Loucy (cell line): ENCODE measurements around the gene ZNF138.

Experiments
- H2AFZ ChIP-seq: fragments of 200-600 bp; sonication (generic); 2 replicates; pipeline ENCODE4 v1.6.0; 2016; ENCODE audit warnings: antibody characterized with exemption, mild to moderate bottlenecking, low read length, moderate library complexity
- H3F3A ChIP-seq: fragments of 200-600 bp; 2 replicates; pipeline ENCODE4 v1.6.0; 2016; ENCODE audit warnings: antibody characterized with exemption, low read depth, mild to moderate bottlenecking
- H3K27me3 ChIP-seq: fragments of 200-600 bp; sonication (generic); 2 replicates; pipeline ENCODE4 v1.6.1; 2014; ENCODE audit warnings: low read length, mild to moderate bottlenecking; ENCODE audit not compliant: insufficient read depth, poor library complexity, severe bottlenecking
- H3K36me3 ChIP-seq: fragments of 200-600 bp; sonication (generic); 2 replicates; pipeline ENCODE4 v1.6.1; 2016; ENCODE audit warnings: low read length; ENCODE audit not compliant: insufficient read depth
- H3K4me1 ChIP-seq: fragments of 200-600 bp; sonication (generic); 2 replicates; pipeline ENCODE4 v1.5.1; 2014; ENCODE audit warnings: low read length, mild to moderate bottlenecking; ENCODE audit not compliant: insufficient read depth, poor library complexity, severe bottlenecking
- H3K4me2 ChIP-seq: fragments of 200-600 bp; sonication (generic); 2 replicates; pipeline ENCODE4 v1.6.0; 2014; ENCODE audit warnings: antibody characterized with exemption, low read length, low read depth, mild to moderate bottlenecking; ENCODE audit not compliant: poor library complexity, severe bottlenecking
- H3K4me3 ChIP-seq: fragments of 200-600 bp; sonication (generic); 2 replicates; pipeline ENCODE4 v1.5.1; 2014; ENCODE audit warnings: low read length, mild to moderate bottlenecking, mixed read lengths; ENCODE audit not compliant: poor library complexity, severe bottlenecking
- H3K79me2 ChIP-seq: fragments of 200-600 bp; sonication (generic); 2 replicates; pipeline ENCODE4 v1.6.1; 2014; ENCODE audit warnings: low read length; ENCODE audit not compliant: insufficient read depth
- H3K9ac ChIP-seq: fragments of 200-600 bp; sonication (generic); 2 replicates; pipeline ENCODE4 v1.6.0; 2014; ENCODE audit warnings: mild to moderate bottlenecking, low read depth, low read length, moderate library complexity; ENCODE audit not compliant: poor library complexity, severe bottlenecking
- H3K9me2 ChIP-seq: fragments of 200-600 bp; sonication (generic); replicated peaks from 2 replicates; pipeline ENCODE4 v1.6.1; 2016; ENCODE audit warnings: low read depth, low read length, mixed read lengths
- H3K9me3 ChIP-seq: fragments of 200-600 bp; sonication (generic); 2 replicates; pipeline ENCODE4 v1.6.1; 2014; ENCODE audit warnings: mild to moderate bottlenecking, antibody characterized with exemption, low read length, low read depth; ENCODE audit not compliant: insufficient read depth
- H4K20me1 ChIP-seq: fragments of 200-600 bp; sonication (generic); 2 replicates; pipeline ENCODE4 v1.6.0; 2014; ENCODE audit warnings: antibody characterized with exemption, low read length, mild to moderate bottlenecking; ENCODE audit not compliant: insufficient read depth, poor library complexity, severe bottlenecking
- CTCF ChIP-seq: fragments of 200-600 bp; sonication (generic); conservative IDR thresholded peaks from 2 replicates; pipeline ENCODE4 v1.5.1; 2014; ENCODE audit warnings: mild to moderate bottlenecking, antibody characterized with exemption, low read length
- EZH2phosphoT487 ChIP-seq: fragments of 200-600 bp; IDR thresholded peaks from 2 replicates; pipeline ENCODE4 v1.6.1; 2018; ENCODE audit warnings: antibody characterized with exemption, mild to moderate bottlenecking, moderate library complexity, borderline replicate concordance

Gene ZNF138

GRCh38 chr7:64879086-64879730 is 85.0 kb downstream of the ZNF138 start:
- Histone ChIP-seq H3K4me3 (no peak overlapping the region), H4K20me1 (no peaks in the 10 kb centered on the region), H3F3A (no peaks in the 10 kb centered on the region), H3K4me1 (no peaks in the 10 kb centered on the region), H3K4me2 (no peak overlapping the region), H3K27me3 (no peaks in the 10 kb centered on the region), H3K36me3 (no peaks in the 10 kb centered on the region), H2AFZ (no peak overlapping the region), H3K9me3 (peaks cover 19% of the 10 kb centered on the region; the same call in 1 of the 2 replicates), H3K9me2 (no peaks in the 10 kb centered on the region), H3K79me2 (no peaks in the 10 kb centered on the region), H3K9ac (no peak overlapping the region)
- TF ChIP-seq CTCF (no peak), EZH2phosphoT487 (no peak)

GRCh38 chr7:64879800-64880199 is 85.6 kb downstream of the ZNF138 start:
- Histone ChIP-seq H3K4me1 (no peaks in the 10 kb centered on the region), H4K20me1 (no peaks in the 10 kb centered on the region), H3K9me2 (no peaks in the 10 kb centered on the region), H3K4me2 (no peak overlapping the region), H2AFZ (no peak overlapping the region), H3K36me3 (no peaks in the 10 kb centered on the region), H3K79me2 (no peaks in the 10 kb centered on the region), H3F3A (no peaks in the 10 kb centered on the region), H3K27me3 (no peaks in the 10 kb centered on the region), H3K9ac (no peak overlapping the region), H3K4me3 (no peak overlapping the region), H3K9me3 (peaks cover 19% of the 10 kb centered on the region; the same call in 1 of the 2 replicates)
- TF ChIP-seq CTCF (no peak), EZH2phosphoT487 (no peak)

- H2AFZ ChIP-seq: no peak overlapping the region
- TF ChIP-seq CTCF (no peak), EZH2phosphoT487 (no peak)
- no peak overlapping the region for H3K4me2 ChIP-seq
- H3K27me3 ChIP-seq: no peaks in the 10 kb centered on the region
- H3K36me3 ChIP-seq: no peaks in the 10 kb centered on the region
- peaks cover 19% of the 10 kb centered on the region; the same call in 1 of the 2 replicates for H3K9me3 ChIP-seq
- no peak overlapping the region for H3K4me3 ChIP-seq
- H3K9ac ChIP-seq: no peak overlapping the region
- H4K20me1 ChIP-seq: no peaks in the 10 kb centered on the region
- H3K4me1 ChIP-seq: no peaks in the 10 kb centered on the region
- no peaks in the 10 kb centered on the region for H3F3A ChIP-seq
- H3K9me2 ChIP-seq: no peaks in the 10 kb centered on the region
- no peaks in the 10 kb centered on the region for H3K79me2 ChIP-seq
These were observed 86.4 kb downstream of the ZNF138 start for GRCh38 chr7:64880322-64881297.
